ENCODE results near the gene PPP5C.

The PPP5C gene

DNA sequence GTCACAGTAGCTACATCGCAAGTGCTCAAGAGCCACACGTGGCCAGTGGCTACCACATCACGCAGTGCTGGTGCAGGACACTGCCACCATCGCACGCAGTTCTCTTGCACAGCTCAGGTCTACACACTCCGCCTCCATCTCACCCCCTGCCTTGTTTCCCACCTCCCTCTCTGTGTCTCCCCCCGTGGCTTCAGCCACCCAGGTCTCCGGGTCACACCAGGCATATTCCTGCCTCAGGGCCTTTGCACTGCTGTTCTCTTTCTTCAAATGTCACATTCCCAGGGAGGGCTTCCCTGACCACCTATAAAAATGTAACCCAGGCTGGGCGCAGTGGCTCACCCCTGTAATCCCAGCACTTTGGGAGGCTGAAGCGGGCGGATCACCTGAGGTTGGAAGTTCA is 55.8 kb downstream of the PPP5C start:
- H3K4me2 ChIP-seq = no peak overlapping the region
- H3K4me3 ChIP-seq (IDR thresholded peaks at IDR 0.05; ENCODE audit: insufficient read depth, low read depth, low read length) = no peak overlapping the region
- no peaks in the 10 kb centered on the region for H3K4me1 ChIP-seq (ENCODE audit: low read depth, poor library complexity, severe bottlenecking)
- TF ChIP-seq CTCF (conservative IDR thresholded peaks at IDR 0.05; ENCODE audit: low read depth, low read length) = no peak
- H3K27ac ChIP-seq = no peak overlapping the region
- H3K27me3 ChIP-seq (ENCODE audit: insufficient read depth, low read depth) = peaks cover 58% of the 10 kb centered on the region
- no peaks in the 10 kb centered on the region for H4K20me1 ChIP-seq (ENCODE audit: insufficient read depth)
- H3K79me2 ChIP-seq (ENCODE audit: insufficient read depth, low read depth) = no peaks in the 10 kb centered on the region
- no peak overlapping the region for H3K9ac ChIP-seq
- no peaks in the 10 kb centered on the region for H3K36me3 ChIP-seq (ENCODE audit: insufficient read depth)
- no peak overlapping the region for H2AFZ ChIP-seq (ENCODE audit: low read depth)

GRCh38 chr19:46404055-46404752 is 57.3 kb downstream of the PPP5C start:
- Histone ChIP-seq H4K20me1 (ENCODE audit: insufficient read depth) (no peaks in the 10 kb centered on the region), H3K4me3 (IDR thresholded peaks at IDR 0.05; ENCODE audit: insufficient read depth, low read depth, low read length) (no peak overlapping the region), H2AFZ (ENCODE audit: low read depth) (no peak overlapping the region), H3K4me1 (ENCODE audit: low read depth, poor library complexity, severe bottlenecking) (no peaks in the 10 kb centered on the region), H3K27me3 (ENCODE audit: insufficient read depth, low read depth) (peaks cover 60% of the 10 kb centered on the region), H3K27ac (no peak overlapping the region), H3K9ac (no peak overlapping the region), H3K79me2 (ENCODE audit: insufficient read depth, low read depth) (no peaks in the 10 kb centered on the region), H3K36me3 (ENCODE audit: insufficient read depth) (no peaks in the 10 kb centered on the region), H3K4me2 (no peak overlapping the region)
- TF ChIP-seq CTCF (conservative IDR thresholded peaks at IDR 0.05; ENCODE audit: low read depth, low read length) = no peak

GRCh38 chr19:46404753-46405468 is 58.0 kb downstream of the PPP5C start:
- H4K20me1 ChIP-seq (ENCODE audit: insufficient read depth) = no peaks in the 10 kb centered on the region
- H3K4me2 ChIP-seq = no peak overlapping the region
- no peaks in the 10 kb centered on the region for H3K79me2 ChIP-seq (ENCODE audit: insufficient read depth, low read depth)
- no peaks in the 10 kb centered on the region for H3K36me3 ChIP-seq (ENCODE audit: insufficient read depth)
- H3K4me1 ChIP-seq (ENCODE audit: low read depth, poor library complexity, severe bottlenecking) = no peaks in the 10 kb centered on the region
- H3K27me3 ChIP-seq (ENCODE audit: insufficient read depth, low read depth) = peaks cover 66% of the 10 kb centered on the region
- no peak overlapping the region for H2AFZ ChIP-seq (ENCODE audit: low read depth)
- H3K4me3 ChIP-seq (IDR thresholded peaks at IDR 0.05; ENCODE audit: insufficient read depth, low read depth, low read length) = no peak overlapping the region
- no peak overlapping the region for H3K27ac ChIP-seq
- no peak overlapping the region for H3K9ac ChIP-seq
- TF ChIP-seq CTCF (conservative IDR thresholded peaks at IDR 0.05; ENCODE audit: low read depth, low read length) = no peak

- H4K20me1 ChIP-seq (ENCODE audit: insufficient read depth) = no peaks in the 10 kb centered on the region
- H3K36me3 ChIP-seq (ENCODE audit: insufficient read depth) = no peaks in the 10 kb centered on the region
- H3K27me3 ChIP-seq (ENCODE audit: insufficient read depth, low read depth) = peaks cover 76% of the 10 kb centered on the region
- no peaks in the 10 kb centered on the region for H3K79me2 ChIP-seq (ENCODE audit: insufficient read depth, low read depth)
- no peak overlapping the region for H3K4me2 ChIP-seq
- no peak overlapping the region for H2AFZ ChIP-seq (ENCODE audit: low read depth)
- H3K9ac ChIP-seq = no peak overlapping the region
- H3K4me1 ChIP-seq (ENCODE audit: low read depth, poor library complexity, severe bottlenecking) = no peaks in the 10 kb centered on the region
- no peak for TF ChIP-seq CTCF (conservative IDR thresholded peaks at IDR 0.05; ENCODE audit: low read depth, low read length)
- no peak overlapping the region for H3K27ac ChIP-seq
- no peak overlapping the region for H3K4me3 ChIP-seq (IDR thresholded peaks at IDR 0.05; ENCODE audit: insufficient read depth, low read depth, low read length)
These were observed 60.1 kb downstream of the PPP5C start for GRCh38 chr19:46406976-46407375.
